GM12878 (cell line): ENCODE data around the gene HPS6.

Source experiments
- ASH2L ChIP-seq: fragments of 300-600, 200-600 bp; sonication (generic); IDR thresholded peaks from 2 replicates; pipeline ENCODE4 v1.6.1; 2017; ENCODE audit warnings: low read depth, mild to moderate bottlenecking, borderline replicate concordance
- CBX5 ChIP-seq: sonication (generic); IDR thresholded peaks from 2 replicates; pipeline ENCODE4 v1.6.1; 2016; ENCODE audit warnings: low read depth, moderate library complexity, mild to moderate bottlenecking, inconsistent platforms
- EZH2 ChIP-seq: IDR thresholded peaks from 2 replicates; pipeline ENCODE4 v1.6.1; 2012; ENCODE audit warnings: low read depth, mild to moderate bottlenecking, control low read depth, inconsistent platforms, low read length, borderline replicate concordance; ENCODE audit not compliant: control insufficient read depth
- GABPA ChIP-seq: IDR thresholded peaks from 2 replicates; pipeline ENCODE4 v1.6.1; 2014; ENCODE audit warnings: antibody characterized with exemption, low read depth, mild to moderate bottlenecking, inconsistent platforms
- NFYB ChIP-seq: IDR thresholded peaks from 2 replicates; pipeline ENCODE4 v1.6.1; 2011; ENCODE audit warnings: low read depth, mild to moderate bottlenecking, low read length, improper control_type of control experiment, moderate library complexity; ENCODE audit not compliant: insufficient read depth
- NR2C1 ChIP-seq: fragments of 450-650 bp; IDR thresholded peaks from 2 replicates; pipeline ENCODE4 v1.6.1; 2017; ENCODE audit warnings: antibody characterized with exemption, mild to moderate bottlenecking, moderate library complexity
- NRF1 ChIP-seq: conservative IDR thresholded peaks from 2 replicates; pipeline ENCODE4 v1.6.1; 2011; ENCODE audit warnings: mild to moderate bottlenecking, low read depth, low read length, improper control_type of control experiment
- POLR2A ChIP-seq: IDR thresholded peaks from 2 replicates; pipeline ENCODE4 v1.6.1; 2011; ENCODE audit warnings: low read depth, mild to moderate bottlenecking, low read length
- ZNF207 ChIP-seq: fragments of 450-650 bp; IDR thresholded peaks from 2 replicates; pipeline ENCODE4 v1.6.1; 2014; ENCODE audit warnings: antibody characterized with exemption, mild to moderate bottlenecking, borderline replicate concordance
- ZNF24 ChIP-seq: fragments of 450-650 bp; IDR thresholded peaks from 2 replicates; pipeline ENCODE4 v1.6.1; 2017; ENCODE audit warnings: antibody characterized with exemption, mild to moderate bottlenecking
- TF ChIP-seq, protein P1 (sequence below), 3 experiments: IDR thresholded peaks in 2 of 3; conservative IDR thresholded peaks in 1 of 3; 2 replicates each; pipeline ENCODE4 v1.5.1; 2011; ENCODE audit warnings: low read depth in 3 of 3, low read length in 3 of 3, mild to moderate bottlenecking in 3 of 3, control low read depth in 2 of 3, moderate library complexity in 2 of 3, inconsistent platforms in 1 of 3, mixed read lengths in 1 of 3; ENCODE audit not compliant: control insufficient read depth in 2 of 3, insufficient read depth in 1 of 3; ENCODE audit errors: extremely low read depth in 1 of 3
- TF ChIP-seq, protein P2 (sequence below): IDR thresholded peaks from 2 replicates; pipeline ENCODE4 v1.6.1; 2011; ENCODE audit warnings: low read depth, low read length, improper control_type of control experiment, borderline replicate concordance
- TF ChIP-seq, protein P3 (sequence below): fragments of 450-650 bp; formaldehyde crosslinking; IDR thresholded peaks from 2 replicates; pipeline ENCODE4 v1.5.0; 2022; ENCODE audit warnings: mild to moderate bottlenecking, missing genetic modification characterization
- TF ChIP-seq, protein P4 (sequence below): IDR thresholded peaks from 2 replicates; pipeline ENCODE4 v1.6.1; 2012; ENCODE audit warnings: low read depth, low read length, improper control_type of control experiment

- TF ChIP-seq POLR2A (no peak), GABPA (no peak), ZNF24 (no peak), ZNF207 (no peak), NR2C1 (no peak), NRF1 (no peak), CBX5 (no peak), ASH2L (no peak), EZH2 (no peak), NFYB (no peak)
- TF ChIP-seq, protein P1, sequence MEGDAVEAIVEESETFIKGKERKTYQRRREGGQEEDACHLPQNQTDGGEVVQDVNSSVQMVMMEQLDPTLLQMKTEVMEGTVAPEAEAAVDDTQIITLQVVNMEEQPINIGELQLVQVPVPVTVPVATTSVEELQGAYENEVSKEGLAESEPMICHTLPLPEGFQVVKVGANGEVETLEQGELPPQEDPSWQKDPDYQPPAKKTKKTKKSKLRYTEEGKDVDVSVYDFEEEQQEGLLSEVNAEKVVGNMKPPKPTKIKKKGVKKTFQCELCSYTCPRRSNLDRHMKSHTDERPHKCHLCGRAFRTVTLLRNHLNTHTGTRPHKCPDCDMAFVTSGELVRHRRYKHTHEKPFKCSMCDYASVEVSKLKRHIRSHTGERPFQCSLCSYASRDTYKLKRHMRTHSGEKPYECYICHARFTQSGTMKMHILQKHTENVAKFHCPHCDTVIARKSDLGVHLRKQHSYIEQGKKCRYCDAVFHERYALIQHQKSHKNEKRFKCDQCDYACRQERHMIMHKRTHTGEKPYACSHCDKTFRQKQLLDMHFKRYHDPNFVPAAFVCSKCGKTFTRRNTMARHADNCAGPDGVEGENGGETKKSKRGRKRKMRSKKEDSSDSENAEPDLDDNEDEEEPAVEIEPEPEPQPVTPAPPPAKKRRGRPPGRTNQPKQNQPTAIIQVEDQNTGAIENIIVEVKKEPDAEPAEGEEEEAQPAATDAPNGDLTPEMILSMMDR (IDR thresholded peaks at IDR 0.05 in 2 of 3, conservative IDR thresholded peaks at IDR 0.05 in 1 of 3; ENCODE audit: control insufficient read depth in 2 of 3, extremely low read depth in 1 of 3, insufficient read depth in 1 of 3, low read depth in 3 of 3, low read length in 3 of 3), result no peak
- TF ChIP-seq, protein P2, sequence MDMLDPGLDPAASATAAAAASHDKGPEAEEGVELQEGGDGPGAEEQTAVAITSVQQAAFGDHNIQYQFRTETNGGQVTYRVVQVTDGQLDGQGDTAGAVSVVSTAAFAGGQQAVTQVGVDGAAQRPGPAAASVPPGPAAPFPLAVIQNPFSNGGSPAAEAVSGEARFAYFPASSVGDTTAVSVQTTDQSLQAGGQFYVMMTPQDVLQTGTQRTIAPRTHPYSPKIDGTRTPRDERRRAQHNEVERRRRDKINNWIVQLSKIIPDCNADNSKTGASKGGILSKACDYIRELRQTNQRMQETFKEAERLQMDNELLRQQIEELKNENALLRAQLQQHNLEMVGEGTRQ, result no peak
- TF ChIP-seq, protein P3, sequence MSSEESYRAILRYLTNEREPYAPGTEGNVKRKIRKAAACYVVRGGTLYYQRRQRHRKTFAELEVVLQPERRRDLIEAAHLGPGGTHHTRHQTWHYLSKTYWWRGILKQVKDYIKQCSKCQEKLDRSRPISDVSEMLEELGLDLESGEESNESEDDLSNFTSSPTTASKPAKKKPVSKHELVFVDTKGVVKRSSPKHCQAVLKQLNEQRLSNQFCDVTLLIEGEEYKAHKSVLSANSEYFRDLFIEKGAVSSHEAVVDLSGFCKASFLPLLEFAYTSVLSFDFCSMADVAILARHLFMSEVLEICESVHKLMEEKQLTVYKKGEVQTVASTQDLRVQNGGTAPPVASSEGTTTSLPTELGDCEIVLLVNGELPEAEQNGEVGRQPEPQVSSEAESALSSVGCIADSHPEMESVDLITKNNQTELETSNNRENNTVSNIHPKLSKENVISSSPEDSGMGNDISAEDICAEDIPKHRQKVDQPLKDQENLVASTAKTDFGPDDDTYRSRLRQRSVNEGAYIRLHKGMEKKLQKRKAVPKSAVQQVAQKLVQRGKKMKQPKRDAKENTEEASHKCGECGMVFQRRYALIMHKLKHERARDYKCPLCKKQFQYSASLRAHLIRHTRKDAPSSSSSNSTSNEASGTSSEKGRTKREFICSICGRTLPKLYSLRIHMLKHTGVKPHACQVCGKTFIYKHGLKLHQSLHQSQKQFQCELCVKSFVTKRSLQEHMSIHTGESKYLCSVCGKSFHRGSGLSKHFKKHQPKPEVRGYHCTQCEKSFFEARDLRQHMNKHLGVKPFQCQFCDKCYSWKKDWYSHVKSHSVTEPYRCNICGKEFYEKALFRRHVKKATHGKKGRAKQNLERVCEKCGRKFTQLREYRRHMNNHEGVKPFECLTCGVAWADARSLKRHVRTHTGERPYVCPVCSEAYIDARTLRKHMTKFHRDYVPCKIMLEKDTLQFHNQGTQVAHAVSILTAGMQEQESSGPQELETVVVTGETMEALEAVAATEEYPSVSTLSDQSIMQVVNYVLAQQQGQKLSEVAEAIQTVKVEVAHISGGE, result no peak
- TF ChIP-seq, protein P4, sequence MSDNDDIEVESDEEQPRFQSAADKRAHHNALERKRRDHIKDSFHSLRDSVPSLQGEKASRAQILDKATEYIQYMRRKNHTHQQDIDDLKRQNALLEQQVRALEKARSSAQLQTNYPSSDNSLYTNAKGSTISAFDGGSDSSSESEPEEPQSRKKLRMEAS, result no peak
Measured at GRCh38 chr10:102045292-102045691, 19.9 kb upstream of the HPS6 start.
